ENCODE data around the gene CDCA8. TPM values are rescaled to one million over a fixed set of nuclear protein-coding genes. Genes with fewer than 3 reads are reported as not detected.

CDCA8 gene
- total RNA-seq, 2 donors from 2014 or later, result 14.9 to 44.5 TPM

- no peak for TF ChIP-seq CTCF (IDR thresholded peaks at IDR 0.05)
- peak overlapping the region; percentile 32 for H3K27ac ChIP-seq
- DNase-seq, result peak; percentile 50
- peak overlapping the region in 1 of 2 donors; percentile 63 for H3K9ac ChIP-seq (ENCODE audit: low read depth in 2 of 2, low read length in 2 of 2)
- no peaks in the 10 kb centered on the region for H3K9me3 ChIP-seq
- intact Hi-C loops (cut with DNase I), result no loop called here
- no peaks in the 10 kb centered on the region for H3K36me3 ChIP-seq
- peaks cover 9% of the 10 kb centered on the region for H3K27me3 ChIP-seq
- H3K4me1 ChIP-seq, result no peaks in the 10 kb centered on the region
- peak overlapping the region; percentile 44 for H3K4me3 ChIP-seq
These were observed 60.5 kb downstream of the CDCA8 start for GRCh38 chr1:37752583-37753471.

- DNase-seq, result no peak
- TF ChIP-seq CTCF (IDR thresholded peaks at IDR 0.05), result no peak
- no peaks in the 10 kb centered on the region for H3K36me3 ChIP-seq
- no peaks in the 10 kb centered on the region for H3K9me3 ChIP-seq
- H3K27ac ChIP-seq, result no peak overlapping the region
- peaks cover 9% of the 10 kb centered on the region for H3K27me3 ChIP-seq
- H3K4me1 ChIP-seq, result no peaks in the 10 kb centered on the region
- intact Hi-C loops (cut with DNase I), result no loop called here
- H3K9ac ChIP-seq (ENCODE audit: low read depth in 2 of 2, low read length in 2 of 2), result peak overlapping the region in 1 of 2 donors; percentile 24
- H3K4me3 ChIP-seq, result no peak overlapping the region
These were observed 61.4 kb downstream of the CDCA8 start for GRCh38 chr1:37753473-37754321.

GRCh38 chr1:37755290-37755689 lies 63.0 kb downstream of the CDCA8 start:
- peak; percentile 26 for DNase-seq
- Histone ChIP-seq H3K27ac (no peak overlapping the region), H3K4me1 (no peaks in the 10 kb centered on the region), H3K9me3 (no peaks in the 10 kb centered on the region), H3K36me3 (no peaks in the 10 kb centered on the region), H3K4me3 (no peak overlapping the region), H3K27me3 (peaks cover 9% of the 10 kb centered on the region), H3K9ac (ENCODE audit: low read depth in 2 of 2, low read length in 2 of 2) (no peak overlapping the region)
- intact Hi-C loops (cut with DNase I), result no loop called here
- TF ChIP-seq CTCF (IDR thresholded peaks at IDR 0.05), result no peak

- no peak overlapping the region for H3K27ac ChIP-seq
- no peaks in the 10 kb centered on the region for H3K4me1 ChIP-seq
- H3K36me3 ChIP-seq, result no peaks in the 10 kb centered on the region
- H3K9me3 ChIP-seq, result no peaks in the 10 kb centered on the region
- H3K4me3 ChIP-seq, result no peak overlapping the region
- no peak for DNase-seq
- H3K9ac ChIP-seq (ENCODE audit: low read depth in 2 of 2, low read length in 2 of 2), result no peak overlapping the region
- intact Hi-C loops (cut with DNase I), result no loop called here
- TF ChIP-seq CTCF (IDR thresholded peaks at IDR 0.05), result no peak
- H3K27me3 ChIP-seq, result peaks cover 9% of the 10 kb centered on the region
These were observed 63.7 kb downstream of the CDCA8 start for GRCh38 chr1:37755951-37756560.

Other genes with a start within 250 kb of the CDCA8 start
- gene ZC3H12A, start 217.9 kb upstream of the CDCA8 start, total RNA-seq, result 10 to 100 TPM; 18.2 to 35.4 TPM
- gene MEAF6, start 177.8 kb upstream of the CDCA8 start, total RNA-seq, result 10 to 100 TPM; 32.9 to 40.6 TPM
- gene SNIP1, start 138.2 kb upstream of the CDCA8 start, total RNA-seq, result 10 to 100 TPM; 13.0 to 17.0 TPM
- 1 to 10 TPM; 1.9 to 4.1 TPM for gene DNALI1, start 135.6 kb upstream of the CDCA8 start, total RNA-seq
- gene GNL2, start 96.6 kb upstream of the CDCA8 start, total RNA-seq, result 10 to 100 TPM; 28.4 to 35.9 TPM
- under 1 TPM; 0.27 to 0.32 TPM for gene RSPO1, start 57.6 kb upstream of the CDCA8 start, total RNA-seq
- gene EPHA10, start 72.6 kb downstream of the CDCA8 start, total RNA-seq, result 10 to 100 TPM; 26.1 to 29.6 TPM
- gene MANEAL, start 101.3 kb downstream of the CDCA8 start, total RNA-seq, result 10 to 100 TPM in 1 of 2 donors, 1 to 10 TPM in 1; 6.6 to 18.2 TPM
- gene C1orf122, start 115.3 kb downstream of the CDCA8 start, total RNA-seq, result 10 to 100 TPM; 28.3 to 51.4 TPM
- 10 to 100 TPM; 14.4 to 16.3 TPM for gene YRDC, start 115.7 kb downstream of the CDCA8 start, total RNA-seq
- 10 to 100 TPM; 22.1 to 33.9 TPM for gene MTF1, start 167.1 kb downstream of the CDCA8 start, total RNA-seq